K562 (cell line): ENCODE measurements around the gene DHX35. TPM values are rescaled to one million over a fixed set of nuclear protein-coding genes. Genes with fewer than 3 reads are reported as not detected.

ENCODE experiments used
- ATAC-seq: fragments of 200-7000 bp; cut with Tn5 transposase; 3 replicates; pipeline ENCODE4 v1.9.1; 2020; ENCODE audit warnings: moderate library complexity
- BruUV-seq: library from RNA; stranded (reverse); fragments of 400-500 nt; replicated peaks from 2 replicates; lab custom pipeline; 2021; lab: Mats Ljungman, UMichigan
- CTCF ChIA-PET: fragments of 300-600 bp; formaldehyde crosslinking; extraction: SDS; loops from one replicate; lab custom pipeline; 2021; ENCODE audit warnings: low intra/inter-chr PET ratio; lab: Yijun Ruan, JAX
- POLR2A ChIA-PET: fragments of 300-600, 350-650 bp; sonication (Branson Sonifier 250); formaldehyde crosslinking; extraction: SDS; loops from one replicate; lab custom pipeline; 2021; ENCODE audit warnings: antibody characterized with exemption, inconsistent platforms; lab: Yijun Ruan, JAX
- DNase-seq, 4 experiments: peaks; one replicate each; pipeline versions ENCODE4 v3.0.0 to v3.0.0-alpha.2; 2011 to 2018; ENCODE audit warnings: low spot score in 3 of 4, mixed read lengths in 3 of 4; ENCODE audit errors: extremely low read depth in 1 of 4
- FAIRE-seq: peaks from 2 replicates; lab custom pipeline; 2011; peaks lifted over from hg19 to GRCh38; lab: Jason Lieb, UNC
- H2AFZ ChIP-seq: 2 replicates; pipeline ENCODE4 v1.6.0; 2011; ENCODE audit warnings: low read depth, low read length, control low read depth, inconsistent platforms
- H3K27ac ChIP-seq: fragments of 200-600 bp; 3 replicates; pipeline ENCODE4 v1.8.0; 2011; ENCODE audit warnings: low read depth, mild to moderate bottlenecking, control low read depth, inconsistent platforms, low read length, moderate library complexity, mixed read lengths; ENCODE audit errors: extremely low read depth
- H3K27me3 ChIP-seq, 2 experiments: fragments of 300-600 bp in 1 of 2; 2 replicates in 1 of 2; 3 replicates in 1 of 2; pipeline versions ENCODE4 v1.6.0 to v1.8.0; 2011; ENCODE audit warnings: inconsistent platforms in 2 of 2, low read length in 2 of 2, mild to moderate bottlenecking in 1 of 2, mixed read lengths in 1 of 2, moderate library complexity in 1 of 2; ENCODE audit not compliant: control insufficient read depth in 2 of 2, insufficient read depth in 2 of 2
- H3K36me3 ChIP-seq: fragments of 300-600 bp; 3 replicates; pipeline ENCODE4 v1.8.0; 2011; ENCODE audit warnings: mild to moderate bottlenecking, low read length, inconsistent platforms; ENCODE audit not compliant: control insufficient read depth, insufficient read depth
- H3K4me1 ChIP-seq, 2 experiments: fragments of 200-600 bp in 1 of 2; replicated peaks in 1 of 2; 2 replicates in 1 of 2; 3 replicates in 1 of 2; pipeline versions ENCODE4 v1.5.1 to v1.8.0; 2011; ENCODE audit warnings: inconsistent platforms in 2 of 2, low read length in 2 of 2, mild to moderate bottlenecking in 1 of 2, mixed read lengths in 1 of 2, moderate library complexity in 1 of 2; ENCODE audit not compliant: control insufficient read depth in 2 of 2, insufficient read depth in 2 of 2
- H3K4me2 ChIP-seq: 2 replicates; pipeline ENCODE4 v1.6.1; 2011; ENCODE audit warnings: low read length, control low read depth, inconsistent platforms, mixed read lengths; ENCODE audit not compliant: insufficient read depth
- H3K4me3 ChIP-seq: fragments of 200-600 bp; sonication (generic), shearing (Covaris generic); 2 replicates; pipeline ENCODE4 v1.5.1; 2016; ENCODE audit warnings: control low read depth, inconsistent platforms
- H3K79me2 ChIP-seq: fragments of 200-600 bp; 3 replicates; pipeline ENCODE4 v1.8.0; 2011; ENCODE audit warnings: low read length, inconsistent platforms; ENCODE audit not compliant: control insufficient read depth, insufficient read depth
- H3K9ac ChIP-seq, 2 experiments: 2 replicates each; pipeline versions ENCODE4 v1.6.0 to v1.6.1; 2011; ENCODE audit warnings: low read depth in 2 of 2, low read length in 2 of 2, control low read depth in 1 of 2, inconsistent platforms in 1 of 2, mild to moderate bottlenecking in 1 of 2, mixed read lengths in 1 of 2; ENCODE audit not compliant: insufficient read depth in 1 of 2
- H3K9me1 ChIP-seq: one replicate; pipeline ENCODE4 v1.6.0; 2011; ENCODE audit warnings: inconsistent platforms, mild to moderate bottlenecking, low read length, moderate library complexity; ENCODE audit not compliant: control insufficient read depth, insufficient read depth
- H3K9me3 ChIP-seq: replicated peaks from 2 replicates; pipeline ENCODE4 v1.5.1; 2011; ENCODE audit warnings: low read depth, low read length, inconsistent platforms; ENCODE audit not compliant: control insufficient read depth, insufficient read depth
- H4K20me1 ChIP-seq: replicated peaks from 2 replicates; pipeline ENCODE4 v1.6.1; 2011; ENCODE audit warnings: low read length, inconsistent platforms, mixed read lengths; ENCODE audit not compliant: control insufficient read depth, insufficient read depth
- HDAC1 ChIP-seq, 2 experiments: fragments of 450-650 bp; IDR thresholded peaks; 2 replicates each; pipeline ENCODE4 v1.6.1; 2016 to 2017; ENCODE audit warnings: inconsistent platforms in 1 of 2, mild to moderate bottlenecking in 1 of 2, moderate library complexity in 1 of 2
- HDGF ChIP-seq: fragments of 450-650 bp; IDR thresholded peaks from 2 replicates; pipeline ENCODE4 v1.6.1; 2016
- ID3 ChIP-seq, 2 experiments: fragments of 250-450 bp in 1 of 2; fragments of 450-650 bp in 1 of 2; sonication (Bioruptor Pico) in 1 of 2; IDR thresholded peaks; 2 replicates each; pipeline versions ENCODE4 v1.6.1 to v1.8.0; 2016 to 2021; ENCODE audit warnings: mild to moderate bottlenecking in 2 of 2, moderate library complexity in 2 of 2, missing compliant biosample characterization in 1 of 2, missing genetic modification characterization in 1 of 2
- MECOM ChIP-seq: fragments of 250-450 bp; sonication (Bioruptor Pico); IDR thresholded peaks from 2 replicates; pipeline ENCODE4 v1.8.0; 2022; ENCODE audit warnings: inconsistent platforms
- MITF ChIP-seq: IDR thresholded peaks from 2 replicates; pipeline ENCODE4 v1.6.1; 2014; ENCODE audit warnings: antibody characterized with exemption
- MXI1 ChIP-seq: IDR thresholded peaks from 2 replicates; pipeline ENCODE4 v1.6.1; 2011; ENCODE audit warnings: low read depth, mild to moderate bottlenecking, improper control_type of control experiment, low read length
- NFIC ChIP-seq: fragments of 450-650 bp; IDR thresholded peaks from 2 replicates; pipeline ENCODE4 v1.6.1; 2017; ENCODE audit warnings: mild to moderate bottlenecking, inconsistent platforms
- NKRF ChIP-seq: fragments of 450-650 bp; IDR thresholded peaks from 2 replicates; pipeline ENCODE4 v1.6.1; 2016; ENCODE audit warnings: borderline replicate concordance
- SAP30 ChIP-seq: fragments of 200-600 bp; sonication (generic); IDR thresholded peaks from 2 replicates; pipeline ENCODE4 v1.6.1; 2012; ENCODE audit warnings: borderline replicate concordance, low read depth, mild to moderate bottlenecking, moderate library complexity, low read length, control low read depth, inconsistent platforms; ENCODE audit not compliant: insufficient read depth, poor library complexity, severe bottlenecking
- SMC3 ChIP-seq: conservative IDR thresholded peaks from 2 replicates; pipeline ENCODE4 v1.6.1; 2011; ENCODE audit warnings: low read depth, low read length, improper control_type of control experiment; ENCODE audit not compliant: insufficient read depth
- SUPT5H ChIP-seq: fragments of 450-650 bp; IDR thresholded peaks from 2 replicates; pipeline ENCODE4 v1.6.1; 2016
- TARDBP ChIP-seq: fragments of 450-650 bp; IDR thresholded peaks from 2 replicates; pipeline ENCODE4 v1.6.1; 2016
- TEAD2 ChIP-seq: fragments of 450-650 bp; IDR thresholded peaks from 2 replicates; pipeline ENCODE4 v1.6.1; 2016; ENCODE audit warnings: missing genetic modification characterization, control low read depth, missing compliant biosample characterization
- TOE1 ChIP-seq, 2 experiments: fragments of 450-650 bp in 1 of 2; sonication (generic) in 1 of 2; formaldehyde crosslinking in 1 of 2; IDR thresholded peaks; 2 replicates each; pipeline versions ENCODE4 v1.7.1 to v1.8.0; 2016 to 2022; ENCODE audit warnings: borderline replicate concordance in 2 of 2, mild to moderate bottlenecking in 2 of 2, antibody characterized with exemption in 1 of 2, inconsistent platforms in 1 of 2, low read depth in 1 of 2, missing genetic modification reagents in 1 of 2, moderate library complexity in 1 of 2
- WGBS: fragments of 100-300 bp; shearing (Covaris generic); methylation state at CpG from one replicate; pipeline ENCODE4 v1.1.6; 2016; ENCODE audit warnings: low coverage, mixed read lengths; ENCODE audit not compliant: insufficient coverage; ENCODE audit errors: missing lambda C conversion rate; 5-methylcytosine and 5-hydroxymethylcytosine counted together
- in situ Hi-C: fragments of 300-500 bp; cut with MboI; formaldehyde crosslinking; loops from 4 replicates; pipeline ENCODE4 v1.15.0; 2018; ENCODE audit warnings: inconsistent platforms, mixed read lengths
- intact Hi-C: fragments of 100-400 bp; cut with micrococcal nuclease; formaldehyde crosslinking; loops from 2 replicates; pipeline ENCODE4 v1.14.2; 2022
- polyA plus RNA-seq, 8 experiments: library from polyadenylated mRNA; depleted of rRNA in 4 of 8; stranded (reverse) in 5 of 8; unstranded in 3 of 8; fragments of >200 nt; fragmentation: Nextera tagmentation in 2 of 8; fragmentation: Illumina TruSeq in 1 of 8; extraction: Ambion mirVana in 2 of 8; extraction: Trizol in 1 of 8; gene quantifications; 2 replicates each; pipeline versions ENCODE4 v1.2.1 to v1.2.3, GENCODE V29; 2011 to 2014; ENCODE audit warnings: inconsistent platforms in 1 of 8, missing spikeins in 1 of 8
- total RNA-seq, 7 experiments: library from RNA; depleted of rRNA in 6 of 7; stranded (reverse); fragments of >200 nt in 6 of 7; fragmentation: Illumina TruSeq in 2 of 7; extraction: Trizol in 2 of 7; gene quantifications; 2 replicates each; pipeline versions ENCODE4 v1.2.1 to v1.2.3, GENCODE V29; 2011 to 2021; ENCODE audit warnings: low replicate concordance in 1 of 7

The DHX35 gene
- total and polyA plus RNA-seq, 9 of the 15 experiments (the other 6 are each of a cell fraction or from before 2014, with no cell fraction given), result 6.5 to 25.6 (median 16.9) TPM

- no peak for TF ChIP-seq ID3 (CRISPR knock-in tag; IDR thresholded peaks at IDR 0.05)
- TF ChIP-seq ID3 (tag; IDR thresholded peaks at IDR 0.05), result no peak
These were observed 35.1 kb upstream of the DHX35 start (continued) for GRCh38 chr20:38926934-38927616.

GRCh38 chr20:38927902-38928578 lies 34.1 kb upstream of the DHX35 start:
- intact Hi-C loops (no loop called here), in situ Hi-C loops (no loop called here)
- WGBS, result 1% methylated on average over 5 of the region's 5 CpGs
- Histone ChIP-seq H3K4me3 (peak overlapping the region; percentile 98), H3K9ac (peak overlapping the region; percentile 91 to 99), H3K36me3 (peaks cover 57% of the 10 kb centered on the region), H3K79me2 (peaks cover 69% of the 10 kb centered on the region), H3K9me1 (peaks cover 10% of the 10 kb centered on the region), H2AFZ (no peak overlapping the region), H3K27ac (peak overlapping the region; percentile 94), H3K4me1 (peaks cover 17 to 34% of the 10 kb centered on the region in 2 experiments; a peak in 4 of 5 replicates), H3K9me3 (no peaks in the 10 kb centered on the region), H3K4me2 (peak overlapping the region; percentile 100), H4K20me1 (peaks cover 43% of the 10 kb centered on the region), H3K27me3 (no peaks in the 10 kb centered on the region)
- DNase-seq (peak in 1 of 4 experiments; percentile 37), FAIRE-seq (peak; percentile 58), ATAC-seq (no peak)
- no TSS peak for BruUV-seq
- CTCF ChIA-PET, result no interaction called here
- POLR2A ChIA-PET, result interaction anchor here (0.5 to 4.9 kb wide), 17 partner anchors 9 to 277 kb away, joined by 3 to 46 read pairs (median 4); partner anchors contain the start of gene DHX35
- TF ChIP-seq TOE1 (IDR thresholded peaks at IDR 0.05; ENCODE audit: borderline replicate concordance) (no peak), TOE1 (CRISPR knock-in tag; IDR thresholded peaks at IDR 0.05; ENCODE audit: borderline replicate concordance, low read depth) (0 out of 2 replicates have a peak, but pooled peaks have one; percentile 20), MITF (no peak), MECOM (CRISPR knock-in tag) (no peak), SUPT5H (peak; percentile 14; the same call in 1 of the 2 replicates), NKRF (peak; percentile 59; the same call in 1 of the 2 replicates), TARDBP (no peak), HDGF (0 out of 2 replicates have a peak, but pooled peaks have one; percentile 18), TEAD2 (tag) (no peak), HDAC1 (IDR thresholded peaks at IDR 0.05) (peak in 1 of 2 experiments; percentile 59; a peak in 1 of 4 replicates), SAP30 (peak; percentile 69), MXI1 (peak; percentile 64; the same call in 1 of the 2 replicates), SMC3 (0 out of 2 replicates have a peak, but pooled peaks have one; percentile 6), NFIC (peak; percentile 46; the same call in 1 of the 2 replicates)
